Endothelial cell of hepatic sinusoid (primary cell): ENCODE measurements around the gene OR52D1.

Source experiments
- in situ Hi-C: cut with HindIII; loops from 2 replicates; pipeline ENCODE4 v1.10.0; 2017; ENCODE audit warnings: low sequenced_read_pairs

The OR52D1 gene

DNA sequence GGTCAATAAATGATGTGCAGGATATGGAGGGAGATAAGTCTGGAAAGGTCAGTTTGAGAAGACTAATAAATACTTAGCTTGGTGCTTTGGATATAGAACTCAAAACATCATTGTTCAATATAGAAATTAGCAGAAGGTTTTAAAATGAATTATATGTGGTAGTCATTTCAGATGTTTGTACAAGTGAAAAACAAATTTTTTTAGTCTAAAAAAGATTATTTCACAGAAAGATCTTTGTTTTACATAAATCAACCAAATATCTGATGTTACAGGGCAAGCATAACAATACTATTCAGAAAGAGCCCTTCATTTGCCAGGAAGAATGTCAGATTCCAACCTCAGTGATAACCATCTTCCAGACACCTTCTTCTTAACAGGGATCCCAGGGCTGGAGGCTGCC is at the start of gene OR52D1:
Gene OR52D1 (plus strand): TSS at position 301 of the 400 bp plus-strand sequence. CDS start 22 bp downstream, at position 323.
- in situ Hi-C loops: no loop called here

DNA sequence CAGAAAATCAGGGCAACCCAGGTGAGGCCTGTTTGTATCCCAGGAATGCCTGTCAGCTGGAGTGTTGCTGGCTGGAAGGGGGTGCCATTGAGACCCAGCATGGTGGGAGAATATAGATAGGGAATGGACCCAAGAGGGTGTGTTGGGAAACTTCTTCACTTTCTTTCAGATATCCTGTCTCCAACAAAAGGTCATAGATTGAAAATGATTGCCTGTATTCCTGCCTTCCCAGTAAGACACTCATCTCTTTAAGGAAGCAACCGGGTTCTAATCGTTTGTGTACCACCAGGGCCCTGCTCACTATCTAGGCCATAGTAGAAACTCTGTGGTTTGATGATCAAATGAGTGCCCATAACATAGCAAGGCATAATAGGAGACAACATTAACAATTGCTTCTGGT is 47.1 kb upstream of the OR52D1 start, which contains the start of gene OR51I1:
Gene OR51I1 (minus strand): TSS at position 101 of the 400 bp plus-strand sequence. CDS start 0 bp downstream, at position 101.
- in situ Hi-C loops: no loop called here

DNA sequence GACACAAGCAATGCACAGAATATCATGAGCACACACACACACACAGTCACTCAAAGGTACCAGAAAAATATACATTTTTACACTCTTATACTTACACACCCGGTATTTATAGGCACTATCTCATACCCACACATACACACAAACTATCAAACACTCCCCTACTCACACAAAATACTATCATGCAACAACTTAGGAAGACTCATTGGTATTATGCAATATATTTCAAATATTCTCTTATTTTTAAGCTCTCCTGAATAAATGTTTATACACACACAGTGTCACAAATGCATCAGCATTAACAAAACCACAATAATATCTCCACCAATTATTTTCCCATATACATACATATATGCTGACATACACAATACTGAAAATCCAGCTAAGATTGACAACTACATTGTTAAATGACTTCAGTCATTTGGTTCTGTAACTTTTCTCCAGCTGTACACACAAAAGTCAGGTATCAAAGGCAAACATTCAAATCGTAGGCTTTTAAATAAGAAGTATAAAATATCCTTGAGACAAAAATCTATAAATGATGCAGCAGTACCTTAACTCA is 44.6 kb upstream of the OR52D1 start:
- in situ Hi-C loops: no loop called here

DNA sequence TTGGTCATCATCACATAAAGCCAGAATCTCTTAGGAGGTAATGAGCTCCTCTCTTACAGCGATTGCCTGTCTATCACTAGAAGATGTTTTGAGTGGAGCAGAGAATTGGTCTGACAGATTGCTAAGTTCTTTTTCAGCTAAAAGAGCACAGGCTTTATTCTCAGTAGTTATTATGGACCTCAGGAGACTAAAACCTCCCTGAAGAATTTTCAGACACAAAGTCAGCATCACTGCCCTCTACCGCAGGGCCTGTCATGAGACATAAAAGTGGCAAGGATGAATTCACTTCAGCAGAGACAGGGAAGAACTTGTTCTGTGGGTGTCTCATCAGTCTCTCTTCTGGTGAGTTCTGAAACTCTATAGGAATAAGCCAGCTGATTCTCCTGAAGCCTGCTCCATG is 39.5 kb upstream of the OR52D1 start, which contains the start of gene OR51I2:
Gene OR51I2 (plus strand): TSS at position 301 of the 400 bp plus-strand sequence. CDS start 4,166 bp downstream, outside the sequence.
- in situ Hi-C loops: no loop called here

DNA sequence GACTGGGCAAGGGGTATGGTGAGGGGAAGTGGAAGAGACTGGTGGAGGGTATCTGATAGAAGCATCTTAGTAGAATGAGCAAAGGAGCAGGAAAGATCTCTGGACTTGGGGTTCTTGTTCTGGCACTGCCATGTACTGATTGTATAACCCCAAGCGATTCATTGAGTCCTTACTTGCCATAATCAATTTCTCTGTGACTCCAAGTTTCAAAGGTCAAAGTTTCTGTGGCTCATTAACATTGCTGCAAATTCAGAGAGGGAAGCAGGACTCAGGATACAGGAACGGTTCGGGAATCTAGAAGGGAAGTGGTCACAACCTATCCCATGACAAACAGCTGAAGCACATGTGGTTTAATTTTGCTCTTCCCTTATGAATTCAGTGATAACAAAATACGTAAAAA is 39.1 kb upstream of the OR52D1 start:
- in situ Hi-C loops: no loop called here

DNA sequence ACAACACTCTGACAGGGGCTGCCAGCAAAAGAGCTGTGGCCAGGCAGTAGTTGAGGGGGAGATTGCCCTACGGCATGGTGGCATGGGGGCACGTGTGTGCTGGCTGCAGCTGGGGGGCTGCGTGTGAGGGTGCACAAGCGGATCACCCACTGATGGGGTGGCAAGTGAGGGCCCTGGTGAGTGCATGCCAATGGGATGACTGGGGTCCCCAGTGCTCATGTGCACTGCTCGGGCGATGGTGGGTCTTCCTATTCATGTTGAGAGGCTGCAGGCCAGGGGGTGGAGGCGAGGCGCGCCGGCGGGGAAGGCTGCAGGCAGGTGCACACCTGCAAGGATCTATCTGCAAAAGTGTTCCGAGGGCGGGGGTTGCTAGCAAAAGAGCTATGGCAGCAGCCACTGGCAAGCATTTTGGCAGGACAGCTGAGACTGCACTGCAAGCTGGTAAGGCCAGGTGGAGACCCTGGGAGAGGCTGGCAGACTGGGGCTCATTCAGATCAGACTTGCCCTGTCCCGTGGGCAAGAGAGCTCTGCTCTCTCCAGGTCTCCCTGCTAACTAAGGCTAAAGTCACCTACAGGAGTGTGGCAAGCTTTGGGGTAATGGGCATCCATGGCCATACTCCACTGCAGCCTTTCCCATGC is 27.4 kb upstream of the OR52D1 start:
- in situ Hi-C loops: no loop called here

DNA sequence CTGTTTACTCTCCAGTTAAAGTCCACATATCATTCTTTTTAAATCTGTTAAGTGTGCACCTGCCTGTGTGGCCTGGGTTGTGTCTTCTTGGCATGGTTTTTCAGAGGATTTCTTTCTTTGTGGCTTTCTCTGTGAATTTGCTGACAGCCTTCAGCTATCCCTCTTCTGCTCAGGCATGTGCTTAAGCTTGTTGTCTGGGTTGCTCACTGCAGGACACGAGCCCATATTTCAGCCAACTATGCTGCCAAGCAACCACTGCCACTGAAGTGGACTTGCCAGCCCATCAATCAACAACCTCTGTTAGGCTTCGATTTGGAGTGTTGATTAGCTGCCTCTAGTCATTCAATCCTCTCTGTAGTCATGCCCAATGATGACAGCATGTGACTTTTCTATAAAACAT is 21.0 kb upstream of the OR52D1 start:
- in situ Hi-C loops: no loop called here

DNA sequence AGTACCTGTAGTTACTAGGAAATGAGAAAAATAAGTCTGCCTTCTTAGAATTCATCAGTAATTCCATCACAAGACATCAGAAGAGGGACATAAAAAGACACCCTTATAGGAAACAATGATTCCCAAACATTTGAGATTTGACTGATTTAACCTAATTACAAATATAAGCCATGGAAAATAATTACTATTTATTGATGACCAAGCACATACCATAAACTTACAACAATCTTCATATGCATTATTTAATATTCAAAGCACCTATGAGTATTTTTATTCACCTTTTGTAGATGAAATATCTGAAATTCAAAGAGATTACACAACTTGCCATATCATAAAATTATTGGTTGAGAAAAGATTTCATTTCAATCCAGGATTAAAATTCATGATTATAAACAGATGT is 14.6 kb upstream of the OR52D1 start:
- in situ Hi-C loops: no loop called here

DNA sequence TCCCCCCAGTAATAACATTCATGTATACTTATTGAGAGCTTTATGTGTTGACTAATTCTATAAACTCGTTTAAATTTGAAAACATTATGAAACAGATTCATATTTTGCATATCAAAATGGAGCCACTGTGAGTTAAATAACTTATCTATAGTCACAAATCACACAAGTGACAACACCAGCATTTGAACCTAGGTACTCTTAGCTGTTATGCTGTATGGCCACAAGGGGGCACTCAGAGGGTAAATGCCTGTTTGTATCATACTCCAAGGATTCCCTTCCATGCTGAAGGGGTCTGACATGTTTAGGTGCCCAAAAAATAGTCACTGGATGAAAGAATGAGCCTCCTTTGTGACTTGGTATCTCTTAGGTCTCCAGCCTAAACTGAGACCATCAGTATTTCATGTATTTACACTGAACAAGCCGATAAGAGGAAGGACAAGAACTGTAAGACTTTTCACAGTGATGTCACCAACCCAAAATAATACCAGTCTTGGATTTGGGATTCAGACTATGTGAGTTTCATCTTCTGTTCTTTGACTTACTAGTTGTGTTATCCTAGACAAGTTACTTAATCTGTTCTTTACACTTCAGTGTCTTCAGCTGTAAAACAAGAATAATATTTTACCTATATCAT is 12.2 kb upstream of the OR52D1 start:
- in situ Hi-C loops: no loop called here

DNA sequence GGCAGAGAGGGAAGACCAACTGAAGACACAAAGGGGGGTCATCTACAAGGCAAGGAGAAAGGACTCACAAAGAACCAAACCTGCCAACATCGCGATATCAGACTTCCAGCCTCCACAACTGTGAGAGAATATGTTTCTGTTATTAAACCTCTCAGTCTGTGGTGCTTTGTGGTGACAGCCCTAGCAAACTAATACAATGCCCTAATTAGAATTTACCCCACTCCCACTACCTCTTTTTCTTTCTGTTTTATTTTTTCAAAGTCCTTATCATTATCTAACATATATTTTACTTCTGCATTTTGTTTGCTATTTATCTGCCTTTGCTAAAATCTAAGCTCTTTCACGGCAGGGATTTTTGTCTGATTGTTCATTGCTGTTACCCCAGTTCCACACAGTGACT is 2.5 kb upstream of the OR52D1 start:
- in situ Hi-C loops: no loop called here

DNA sequence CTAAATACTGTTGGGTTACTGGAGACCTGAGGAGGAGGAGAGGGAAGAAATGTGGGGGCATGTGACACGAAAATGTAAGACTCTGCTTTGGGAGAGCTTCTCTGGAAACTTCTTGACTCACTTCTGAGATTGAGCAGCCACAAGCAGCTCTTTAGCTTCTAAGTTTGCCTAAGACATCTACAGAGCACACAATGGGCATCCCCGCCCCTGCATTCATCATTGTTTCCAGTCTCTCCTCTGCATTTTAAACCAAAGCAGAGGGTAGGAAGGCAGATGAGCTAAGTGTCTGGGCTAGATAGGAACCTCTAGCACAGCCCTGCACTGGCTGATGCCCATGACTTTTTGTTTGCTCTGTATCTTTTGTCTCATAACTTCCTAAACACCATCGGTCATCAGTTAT is 2.1 kb upstream of the OR52D1 start:
- in situ Hi-C loops: no loop called here

DNA sequence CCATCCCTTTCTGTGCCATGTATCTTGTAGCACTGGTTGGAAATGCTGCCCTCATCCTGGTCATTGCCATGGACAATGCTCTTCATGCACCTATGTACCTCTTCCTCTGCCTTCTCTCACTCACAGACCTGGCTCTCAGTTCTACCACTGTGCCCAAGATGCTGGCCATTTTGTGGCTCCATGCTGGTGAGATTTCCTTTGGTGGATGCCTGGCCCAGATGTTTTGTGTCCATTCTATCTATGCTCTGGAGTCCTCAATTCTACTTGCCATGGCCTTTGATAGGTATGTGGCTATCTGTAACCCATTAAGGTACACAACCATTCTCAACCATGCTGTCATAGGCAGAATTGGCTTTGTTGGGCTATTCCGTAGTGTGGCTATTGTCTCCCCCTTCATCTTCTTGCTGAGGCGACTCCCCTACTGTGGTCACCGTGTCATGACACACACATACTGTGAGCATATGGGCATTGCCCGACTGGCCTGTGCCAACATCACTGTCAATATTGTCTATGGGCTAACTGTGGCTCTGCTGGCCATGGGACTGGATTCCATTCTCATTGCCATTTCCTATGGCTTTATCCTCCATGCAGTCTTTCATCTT is 414 bp downstream of the OR52D1 start:
- in situ Hi-C loops: no loop called here

DNA sequence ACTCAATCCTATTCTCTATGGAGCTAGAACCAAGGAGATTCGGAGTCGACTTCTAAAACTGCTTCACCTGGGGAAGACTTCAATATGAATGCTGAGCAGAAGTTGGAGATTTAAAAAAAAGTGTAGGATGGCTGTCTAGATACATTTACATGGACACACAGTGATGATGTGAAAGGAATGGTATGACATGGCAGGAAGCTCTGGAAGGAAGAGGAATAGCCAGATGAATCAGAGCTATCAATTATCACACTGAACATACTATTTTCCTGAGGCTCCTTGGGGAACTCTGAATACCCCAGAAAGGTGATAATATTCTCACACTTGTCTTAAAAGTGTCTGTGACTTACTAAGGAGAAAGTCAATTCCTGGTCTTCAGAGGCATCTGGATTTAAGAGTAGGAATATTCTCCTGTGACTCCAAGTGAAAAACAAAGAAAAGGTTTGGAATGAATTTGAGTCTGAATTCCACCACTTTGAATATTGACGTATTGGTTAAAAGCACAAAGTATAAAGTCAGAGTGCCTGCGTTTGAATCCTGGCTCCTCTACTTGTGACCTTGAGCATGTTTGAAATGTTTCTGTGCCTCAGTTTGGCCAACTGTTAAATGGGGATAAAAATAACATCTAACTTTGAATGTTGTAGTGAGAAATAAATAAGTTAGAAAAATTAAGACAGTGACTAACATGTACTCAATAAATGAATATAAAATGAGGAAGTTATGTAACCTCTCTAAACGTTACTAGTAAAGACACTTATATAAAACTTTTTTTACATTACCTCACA is 1.3 kb downstream of the OR52D1 start:
- in situ Hi-C loops: no loop called here

DNA sequence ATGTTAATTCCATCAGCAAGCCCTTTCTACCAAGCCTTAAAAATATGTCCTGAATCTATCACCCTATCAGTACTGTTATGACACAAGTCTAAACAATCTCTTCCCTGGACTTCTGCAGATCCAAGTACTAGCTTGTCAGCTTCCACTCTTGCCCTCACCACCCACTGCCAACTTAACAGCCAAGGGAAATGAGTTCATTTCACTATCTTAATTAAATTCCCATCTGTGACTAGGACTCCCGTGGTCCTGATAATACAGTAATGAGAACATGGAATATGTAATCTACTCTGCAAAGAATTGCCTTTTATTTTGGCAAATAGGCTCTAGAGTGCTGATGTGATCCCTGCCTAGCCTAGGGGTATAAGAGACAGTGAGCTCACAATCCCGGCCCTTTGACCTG is 11.2 kb downstream of the OR52D1 start:
- in situ Hi-C loops: no loop called here

DNA sequence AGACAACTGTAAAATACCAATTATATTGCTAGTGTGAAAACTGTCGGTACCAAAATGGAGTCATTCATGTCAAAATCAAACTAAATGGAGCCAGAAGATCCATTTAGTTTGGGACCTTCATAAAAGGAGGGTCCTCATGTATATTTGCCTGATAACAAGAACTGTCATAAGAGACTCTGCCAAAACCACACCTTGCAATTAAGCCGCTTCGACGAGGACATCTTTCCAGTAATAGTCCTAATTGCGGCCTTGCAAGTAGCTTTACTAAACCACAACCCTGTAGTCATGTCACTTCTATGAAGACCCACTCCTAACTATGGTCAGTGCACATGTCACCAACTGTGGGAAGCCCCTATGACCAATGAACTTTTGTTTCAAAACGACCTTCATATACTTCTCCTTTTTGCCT is 11.9 kb downstream of the OR52D1 start:
- in situ Hi-C loops: no loop called here

DNA sequence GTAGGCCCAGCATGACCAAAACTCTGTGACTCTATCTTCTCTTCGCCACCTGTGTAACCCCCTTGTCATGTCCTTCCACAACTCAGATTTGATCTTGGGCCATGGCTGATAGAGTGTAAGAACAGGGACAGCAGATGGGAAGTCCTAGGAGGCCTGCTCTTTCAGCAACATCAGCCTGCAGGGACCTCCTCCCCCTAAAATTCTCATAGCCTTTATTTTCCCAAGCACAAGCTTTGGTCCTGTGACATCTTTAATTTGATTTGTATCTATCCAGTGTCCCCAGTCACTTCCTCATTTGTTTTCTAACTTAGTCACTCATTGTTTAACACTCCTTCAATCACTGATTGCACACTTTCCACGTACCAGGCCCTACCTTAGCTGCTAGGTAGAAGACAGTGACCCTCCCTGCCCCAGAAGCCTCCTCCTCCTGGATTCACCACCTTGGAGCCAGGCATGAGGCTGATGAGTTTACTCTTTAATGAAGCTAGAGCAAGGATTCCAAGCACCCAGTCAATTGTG is 16.0 kb downstream of the OR52D1 start:
- in situ Hi-C loops: no loop called here

DNA sequence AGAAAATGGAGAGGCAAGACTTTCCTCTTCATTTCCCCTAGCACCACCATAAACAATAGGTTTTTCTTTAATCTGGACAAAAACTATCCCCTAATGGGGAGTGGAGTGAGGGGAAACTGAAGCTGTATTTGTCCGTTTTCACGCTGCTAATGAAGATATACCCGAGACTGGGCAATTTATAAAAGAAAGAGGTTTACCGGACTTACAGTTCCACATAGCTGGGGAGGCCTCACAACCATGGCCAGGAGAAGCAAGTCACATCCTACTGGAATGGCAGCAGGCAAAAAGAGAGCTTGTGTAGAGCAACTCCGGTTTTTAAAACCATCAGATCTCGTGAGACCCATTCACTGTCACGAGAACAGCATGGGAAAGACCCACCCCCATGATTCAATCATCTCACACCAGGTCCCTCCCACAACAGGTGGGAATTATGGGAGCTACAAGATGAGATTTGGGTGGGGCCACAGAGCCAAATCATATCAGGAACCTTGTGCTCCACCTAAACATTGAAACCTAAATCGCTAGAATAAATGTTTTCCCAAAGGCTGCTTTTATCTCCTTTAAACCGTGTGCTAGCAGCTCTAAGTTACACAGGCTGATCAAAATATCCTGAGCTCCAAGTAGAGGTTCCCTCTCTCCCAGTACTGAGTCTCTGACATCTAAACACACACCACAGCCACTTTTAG is 17.0 kb downstream of the OR52D1 start:
- in situ Hi-C loops: no loop called here

DNA sequence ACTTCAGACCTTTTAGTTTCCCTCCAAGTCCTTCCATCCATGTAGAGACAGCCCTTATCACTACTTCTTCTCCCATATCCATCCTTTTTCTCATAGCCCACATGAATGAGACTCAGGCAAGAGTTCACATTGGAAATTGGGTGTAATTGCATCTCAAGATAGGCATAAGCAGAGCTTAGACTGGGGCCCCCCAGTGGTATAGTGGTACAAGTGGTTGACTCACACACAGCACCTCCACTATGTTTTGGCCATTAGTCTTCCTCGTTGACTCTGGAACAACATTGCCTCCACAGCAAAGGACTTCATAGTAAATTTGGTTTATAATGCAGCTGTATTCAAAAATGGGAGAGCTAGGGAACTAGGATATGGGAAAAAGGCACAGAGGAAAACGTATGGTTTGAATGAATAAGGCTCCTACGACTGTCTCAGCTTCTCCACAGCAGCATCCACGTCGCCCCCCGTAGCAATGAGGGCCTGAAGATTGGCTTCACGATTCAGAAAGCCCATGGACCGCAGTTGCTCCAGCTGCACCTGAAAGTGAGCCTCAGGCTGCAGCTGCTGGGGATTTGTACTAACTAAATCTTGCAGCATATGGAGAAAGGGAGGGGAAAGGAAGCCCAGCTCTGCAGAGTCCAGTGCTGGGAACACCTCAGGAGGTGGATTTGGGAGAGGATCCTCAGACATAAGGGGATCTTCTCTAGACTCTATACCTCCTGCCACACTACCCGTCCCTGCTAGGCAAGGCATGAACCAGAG is 18.9 kb downstream of the OR52D1 start:
- in situ Hi-C loops: no loop called here

DNA sequence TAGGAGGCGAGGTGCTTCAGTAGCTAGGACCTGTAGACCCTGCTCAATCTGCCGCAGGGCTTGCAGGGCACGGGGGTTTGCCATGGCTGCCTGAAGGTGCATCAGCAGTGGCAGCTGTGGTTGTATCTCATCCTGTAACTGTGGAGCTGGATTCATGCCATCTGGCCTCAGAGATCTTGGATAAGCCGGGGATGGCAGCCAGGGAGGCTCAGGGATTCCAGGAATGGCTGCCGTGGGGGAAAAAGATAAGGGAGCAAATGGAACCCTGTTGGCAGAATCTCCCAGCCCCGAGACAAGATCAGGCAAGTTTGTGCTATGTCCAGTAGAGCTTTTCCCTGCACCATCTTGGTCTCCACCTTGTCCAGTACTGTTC is 19.4 kb downstream of the OR52D1 start:
- in situ Hi-C loops: no loop called here

DNA sequence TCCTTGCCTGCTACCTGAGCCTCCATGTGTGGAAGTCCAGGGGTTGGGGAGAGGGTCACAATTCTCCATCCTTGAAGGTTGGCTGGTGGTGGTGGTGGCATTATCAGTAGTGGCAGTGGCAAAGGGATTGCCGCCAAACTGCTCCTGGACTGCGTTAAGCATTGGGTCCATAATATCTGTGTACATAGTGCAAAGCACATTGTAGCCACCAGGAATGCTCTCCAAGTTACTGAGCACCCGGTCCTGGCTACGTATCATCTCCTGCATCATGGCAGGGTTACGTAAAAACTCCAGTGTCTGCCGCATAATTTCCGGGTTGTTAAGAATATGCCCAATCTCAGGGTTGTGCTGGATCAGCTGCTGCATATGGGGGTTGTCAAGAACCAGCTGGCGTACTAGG is 20.1 kb downstream of the OR52D1 start:
- in situ Hi-C loops: no loop called here
